GM12878 (cell line): ENCODE data around the gene SNRPD1. TPM values are rescaled to one million over a fixed set of nuclear protein-coding genes. Genes with fewer than 3 reads are reported as not detected.

Experiments
- ATAC-seq: fragments of 200-7000 bp; cut with Tn5 transposase; 3 replicates; pipeline ENCODE4 v1.9.1; 2020; ENCODE audit warnings: mild to moderate bottlenecking, moderate library complexity
- BruUV-seq: library from RNA; stranded (reverse); fragments of 400-500 nt; replicated peaks from 2 replicates; lab custom pipeline; 2021; lab: Mats Ljungman, UMichigan
- CTCF ChIA-PET: fragments of 300-600 bp; sonication (Branson Sonifier 250); formaldehyde crosslinking; extraction: SDS; loops from one replicate; lab custom pipeline; 2021; ENCODE audit warnings: inconsistent platforms; lab: Yijun Ruan, JAX
- POLR2A ChIA-PET: fragments of 350-600 bp; formaldehyde crosslinking; extraction: SDS; loops from one replicate; lab custom pipeline; 2021; ENCODE audit warnings: inconsistent platforms; lab: Charles Lee
- RAD21 ChIA-PET: fragments of 300-600 bp; sonication (Branson Sonifier 250); formaldehyde crosslinking; loops from one replicate; lab custom pipeline; 2023; ENCODE audit warnings: antibody characterized with exemption; ENCODE audit not compliant: unreplicated experiment; lab: Charles Lee
- SMC1A ChIA-PET: fragments of 300-600 bp; sonication (Branson Sonifier 250); formaldehyde crosslinking; loops from one replicate; lab custom pipeline; 2023; ENCODE audit not compliant: unreplicated experiment, uncharacterized antibody; lab: Charles Lee
- DNase-seq: peaks from one replicate; pipeline ENCODE4 v3.0.0-alpha.2; 2011; ENCODE audit warnings: low read depth, low spot score
- FAIRE-seq: peaks from 3 replicates; lab custom pipeline; 2011; peaks lifted over from hg19 to GRCh38; lab: Jason Lieb, UNC
- H2AFZ ChIP-seq: 2 replicates; pipeline ENCODE4 v1.6.0; 2011; ENCODE audit warnings: low read depth, low read length, control low read depth; ENCODE audit not compliant: control insufficient read depth
- H3K27ac ChIP-seq: 2 replicates; pipeline ENCODE4 v1.5.1; 2011; ENCODE audit warnings: control low read depth; ENCODE audit not compliant: control insufficient read depth, insufficient read depth
- H3K27me3 ChIP-seq, 2 experiments: replicated peaks in 1 of 2; 2 replicates each; pipeline versions ENCODE4 v1.6.0 to v1.6.1; 2011; ENCODE audit warnings: low read length in 1 of 2; ENCODE audit not compliant: control insufficient read depth in 2 of 2, insufficient read depth in 2 of 2
- H3K36me3 ChIP-seq, 2 experiments: 2 replicates each; pipeline ENCODE4 v1.5.1; 2011; ENCODE audit warnings: low read length in 1 of 2; ENCODE audit not compliant: control insufficient read depth in 2 of 2, insufficient read depth in 2 of 2
- H3K4me1 ChIP-seq: 2 replicates; pipeline ENCODE4 v1.6.1; 2011; ENCODE audit warnings: mild to moderate bottlenecking, low read length, moderate library complexity, mixed read lengths; ENCODE audit not compliant: control insufficient read depth, insufficient read depth
- H3K4me2 ChIP-seq: 2 replicates; pipeline ENCODE4 v1.6.0; 2011; ENCODE audit warnings: control low read depth; ENCODE audit not compliant: control insufficient read depth, insufficient read depth
- H3K4me3 ChIP-seq: fragments of 200-600 bp; sonication (generic); 2 replicates; pipeline ENCODE4 v1.5.1; 2016
- H3K79me2 ChIP-seq: 2 replicates; pipeline ENCODE4 v1.6.0; 2011; ENCODE audit warnings: low read length; ENCODE audit not compliant: control insufficient read depth, insufficient read depth
- H3K9ac ChIP-seq: 2 replicates; pipeline ENCODE4 v1.8.0; 2011; ENCODE audit warnings: low read length, control low read depth, mixed read lengths; ENCODE audit not compliant: control insufficient read depth, insufficient read depth
- H3K9me3 ChIP-seq: replicated peaks from 3 replicates; pipeline ENCODE4 v1.5.1; 2011; ENCODE audit warnings: mild to moderate bottlenecking, low read length; ENCODE audit not compliant: control insufficient read depth, insufficient read depth
- H4K20me1 ChIP-seq: 2 replicates; pipeline ENCODE4 v1.6.0; 2011; ENCODE audit not compliant: control insufficient read depth, insufficient read depth
- IKZF1 ChIP-seq: fragments of 450-650 bp; conservative IDR thresholded peaks from 2 replicates; pipeline ENCODE4 v1.6.1; 2017; ENCODE audit warnings: antibody characterized with exemption, mild to moderate bottlenecking
- IRF5 ChIP-seq: fragments of 450-650 bp; IDR thresholded peaks from 2 replicates; pipeline ENCODE4 v1.6.1; 2017; ENCODE audit warnings: borderline replicate concordance
- PKNOX1 ChIP-seq: fragments of 450-650 bp; IDR thresholded peaks from 2 replicates; pipeline ENCODE4 v1.6.1; 2016; ENCODE audit warnings: mild to moderate bottlenecking
- POLR2AphosphoS5 ChIP-seq: IDR thresholded peaks from 2 replicates; pipeline ENCODE4 v1.6.1; 2011; ENCODE audit warnings: mild to moderate bottlenecking, low read length, inconsistent platforms
- RAD51 ChIP-seq: fragments of 450-650 bp; IDR thresholded peaks from 2 replicates; pipeline ENCODE4 v1.6.1; 2016; ENCODE audit warnings: moderate library complexity, mild to moderate bottlenecking, inconsistent platforms
- RBBP5 ChIP-seq: fragments of 200-600 bp; sonication (generic); conservative IDR thresholded peaks from 2 replicates; pipeline ENCODE4 v1.6.1; 2016
- USF1 ChIP-seq: IDR thresholded peaks from 2 replicates; pipeline ENCODE4 v1.6.1; 2011; ENCODE audit warnings: borderline replicate concordance, low read depth, mild to moderate bottlenecking, moderate library complexity, mixed read lengths, low read length; ENCODE audit not compliant: insufficient read depth; ENCODE audit errors: extremely low read length
- ZBED1 ChIP-seq: IDR thresholded peaks from 2 replicates; pipeline ENCODE4 v1.6.1; 2016; ENCODE audit warnings: borderline replicate concordance
- ZBTB4 ChIP-seq: fragments of 450-650 bp; formaldehyde crosslinking; IDR thresholded peaks from 2 replicates; pipeline ENCODE4 v1.4.0; 2022; ENCODE audit warnings: mild to moderate bottlenecking, moderate library complexity
- ZNF24 ChIP-seq: fragments of 450-650 bp; IDR thresholded peaks from 2 replicates; pipeline ENCODE4 v1.6.1; 2017; ENCODE audit warnings: antibody characterized with exemption, mild to moderate bottlenecking
- ZNF592 ChIP-seq: fragments of 450-650 bp; IDR thresholded peaks from 2 replicates; pipeline ENCODE4 v1.6.1; 2017; ENCODE audit warnings: mild to moderate bottlenecking, moderate library complexity
- WGBS: methylation state at CpG from one replicate; pipeline ENCODE4 v1.1.6; 2016; ENCODE audit warnings: low lambda C conversion rate; ENCODE audit not compliant: insufficient replicate concordance, insufficient coverage; ENCODE audit errors: missing lambda C conversion rate; 5-methylcytosine and 5-hydroxymethylcytosine counted together
- in situ Hi-C: fragments of 300-500 bp; cut with MboI; formaldehyde crosslinking; loops from 9 replicates; pipeline ENCODE4 v1.14.3; 2018; ENCODE audit warnings: mixed read lengths
- intact Hi-C: fragments of 100-400 bp; cut with micrococcal nuclease; formaldehyde crosslinking; loops from one replicate; pipeline ENCODE4 v1.14.2; 2022; ENCODE audit not compliant: unreplicated experiment
- polyA plus RNA-seq, 11 experiments: library from polyadenylated mRNA; depleted of rRNA in 4 of 11; unstranded in 6 of 11; stranded (reverse) in 5 of 11; fragments of >200 nt; fragmentation: Nextera tagmentation in 4 of 11; fragmentation: Illumina TruSeq in 1 of 11; extraction: Ambion mirVana in 4 of 11; extraction: Trizol in 1 of 11; gene quantifications; 1 replicate in 1 of 11; 2 replicates in 10 of 11; pipeline versions ENCODE4 v1.2.1 to v1.2.3, GENCODE V29; 2011 to 2016; ENCODE audit warnings: inconsistent platforms in 2 of 11, missing spikeins in 2 of 11, low read depth in 1 of 11
- total RNA-seq, 4 experiments: library from RNA; depleted of rRNA in 3 of 4; stranded (reverse); fragments of >200 nt in 3 of 4; fragmentation: Illumina TruSeq in 1 of 4; extraction: Trizol in 1 of 4; gene quantifications; 2 replicates each; pipeline versions ENCODE4 v1.2.1 to v1.2.3, GENCODE V29; 2013 to 2021

The SNRPD1 gene
- total and polyA plus RNA-seq, 10 of the 15 experiments (the other 5 are each of a cell fraction or from before 2014, with no cell fraction given) = 52.6 to 866 (median 227) TPM

- TF ChIP-seq ZBTB4 (no peak), IRF5 (no peak), PKNOX1 (no peak)
Measured at GRCh38 chr18:21650311-21650710, 38.2 kb downstream of the SNRPD1 start (continued).

- no peaks in the 10 kb centered on the region for H3K79me2 ChIP-seq
- FAIRE-seq = no peak
- no peaks in the 10 kb centered on the region for H3K27me3 ChIP-seq
- DNase-seq = no peak
- no peak overlapping the region for H3K9ac ChIP-seq
- ATAC-seq = no peak
- no peak overlapping the region for H3K27ac ChIP-seq
- SMC1A ChIA-PET = no interaction called here
- H3K4me2 ChIP-seq = no peak overlapping the region
- no peak overlapping the region for H3K4me3 ChIP-seq
- CTCF ChIA-PET = no interaction called here
- in situ Hi-C loops (no loop called here), intact Hi-C loops (no loop called here)
- H3K9me3 ChIP-seq = no peaks in the 10 kb centered on the region
- BruUV-seq = no TSS peak
- RAD21 ChIA-PET = no interaction called here
- H2AFZ ChIP-seq = no peak overlapping the region
- no peaks in the 10 kb centered on the region for H4K20me1 ChIP-seq
- WGBS = 93% methylated on average over 4 of the region's 4 CpGs
- POLR2A ChIA-PET = interaction anchor here (0.6 kb wide), 1 partner anchor 45 kb away, joined by 3 read pairs; no protein-coding TSS in a partner anchor
- H3K4me1 ChIP-seq = no peaks in the 10 kb centered on the region
- H3K36me3 ChIP-seq = no peaks in the 10 kb centered on the region
- TF ChIP-seq ZNF592 (no peak), POLR2AphosphoS5 (no peak), ZBED1 (no peak), RAD51 (no peak), ZNF24 (no peak), RBBP5 (no peak), IKZF1 (no peak), USF1 (no peak)
Measured at GRCh38 chr18:21652073-21652472, 40.0 kb downstream of the SNRPD1 start.
